HUES64 (cell line): ENCODE results near the gene FAM47E.

Experiments
- H3K27ac ChIP-seq: 2 replicates; pipeline ENCODE4 v1.7.0; 2013; ENCODE audit warnings: low read depth, low read length, inconsistent platforms
- H3K27me3 ChIP-seq: 2 replicates; pipeline ENCODE4 v1.6.1; 2013; ENCODE audit warnings: mild to moderate bottlenecking, low read length; ENCODE audit not compliant: insufficient read depth
- H3K36me3 ChIP-seq: 2 replicates; pipeline ENCODE4 v1.6.1; 2013; ENCODE audit warnings: mild to moderate bottlenecking, low read length; ENCODE audit not compliant: insufficient read depth
- H3K4me1 ChIP-seq: 2 replicates; pipeline ENCODE4 v1.6.1; 2013; ENCODE audit warnings: mild to moderate bottlenecking, low read length, moderate library complexity; ENCODE audit not compliant: insufficient read depth
- H3K4me3 ChIP-seq: 2 replicates; pipeline ENCODE4 v1.5.1; 2013; ENCODE audit warnings: mild to moderate bottlenecking, low read length, moderate library complexity
- H3K9ac ChIP-seq: 2 replicates; pipeline ENCODE4 v1.6.1; 2013; ENCODE audit warnings: mild to moderate bottlenecking, low read depth, low read length
- H3K9me3 ChIP-seq: 2 replicates; pipeline ENCODE4 v1.6.1; 2013; ENCODE audit warnings: low read depth, low read length; ENCODE audit not compliant: insufficient read depth
- WGBS: fragments of 150-250, 120-280 bp; methylation state at CpG from one replicate; pipeline ENCODE4 v1.1.7; 2013; ENCODE audit warnings: missing lambda C conversion rate; 5-methylcytosine and 5-hydroxymethylcytosine counted together

The FAM47E gene

DNA sequence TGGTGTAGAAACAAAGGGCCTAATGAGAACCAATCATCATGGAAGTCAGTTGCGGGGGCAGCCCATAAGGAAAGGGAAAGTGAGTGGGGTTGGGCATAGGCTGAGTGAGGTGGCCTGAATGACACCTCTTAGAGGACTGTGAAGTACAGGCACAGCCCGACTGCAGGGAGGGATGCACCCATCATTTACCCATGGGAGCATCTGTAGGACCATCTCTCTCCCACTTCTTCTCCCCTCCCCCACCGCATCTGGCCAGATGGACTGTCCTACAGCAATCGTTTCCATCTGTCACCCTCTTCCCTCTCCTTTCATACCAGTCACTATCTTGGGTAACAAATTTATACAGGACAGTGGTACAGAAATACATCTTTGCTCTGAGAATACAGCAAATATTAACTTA lies 59.2 kb downstream of the FAM47E start:
- Histone ChIP-seq H3K36me3 (peaks cover 16% of the 10 kb centered on the region; the same call in 1 of the 2 replicates), H3K9ac (no peak overlapping the region), H3K9me3 (no peaks in the 10 kb centered on the region), H3K4me1 (no peaks in the 10 kb centered on the region), H3K4me3 (no peak overlapping the region), H3K27ac (no peak overlapping the region), H3K27me3 (peaks cover 11% of the 10 kb centered on the region)
- WGBS, result 90% methylated on average over 4 of the region's 4 CpGs

DNA sequence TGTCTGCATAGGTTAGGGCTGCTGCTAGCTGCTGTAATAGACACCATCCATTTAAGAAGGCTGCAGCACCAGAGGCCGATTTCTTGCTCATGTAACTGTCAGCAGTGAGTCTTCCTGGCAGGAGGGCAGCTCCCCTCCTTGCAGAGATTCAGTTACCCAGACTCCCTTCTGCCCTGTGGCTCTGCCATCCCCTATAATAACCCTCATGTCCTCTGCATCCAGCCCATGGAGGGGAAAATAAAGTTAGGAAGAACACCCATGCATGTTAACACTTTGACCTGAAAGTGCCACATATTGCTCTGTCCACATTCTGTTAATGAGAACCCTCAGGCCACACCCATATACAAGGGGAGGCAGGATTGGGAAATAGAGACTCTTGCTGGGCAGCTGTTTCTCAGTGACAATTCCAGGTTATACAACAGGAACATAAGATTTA lies 60.4 kb downstream of the FAM47E start:
- Histone ChIP-seq H3K9me3 (no peaks in the 10 kb centered on the region), H3K27me3 (0 out of 2 replicates have a peak, but pooled peaks cover 4% of the 10 kb centered on the region), H3K4me3 (no peak overlapping the region), H3K9ac (no peak overlapping the region), H3K4me1 (no peaks in the 10 kb centered on the region), H3K27ac (no peak overlapping the region), H3K36me3 (peaks cover 16% of the 10 kb centered on the region; the same call in 1 of the 2 replicates)
- 60% methylated on average over 1 of the region's 1 CpG for WGBS

GRCh38 chr4:76312457-76312856 lies 60.9 kb downstream of the FAM47E start:
- Histone ChIP-seq H3K4me1 (no peaks in the 10 kb centered on the region), H3K27ac (no peak overlapping the region)
- WGBS, result 83% methylated on average over 1 of the region's 1 CpG

GRCh38 chr4:76313547-76313946 lies 62.0 kb downstream of the FAM47E start:
- no peak overlapping the region for H3K9ac ChIP-seq
- no peak overlapping the region for H3K27ac ChIP-seq
- H3K4me1 ChIP-seq, result no peaks in the 10 kb centered on the region
- no peaks in the 10 kb centered on the region for H3K9me3 ChIP-seq
- no peak overlapping the region for H3K4me3 ChIP-seq
- WGBS, result 100% methylated on average over 1 of the region's 2 CpGs
- peaks cover 16% of the 10 kb centered on the region; the same call in 1 of the 2 replicates for H3K36me3 ChIP-seq
- H3K27me3 ChIP-seq, result no peaks in the 10 kb centered on the region

More at GRCh38 chr4:76312457-76312856, 60.9 kb downstream of the FAM47E start:
- Histone ChIP-seq H3K9me3 (no peaks in the 10 kb centered on the region), H3K36me3 (peaks cover 16% of the 10 kb centered on the region; the same call in 1 of the 2 replicates), H3K4me3 (no peak overlapping the region), H3K9ac (no peak overlapping the region), H3K27me3 (0 out of 2 replicates have a peak, but pooled peaks cover 4% of the 10 kb centered on the region)

GRCh38 chr4:76315267-76315918 lies 63.9 kb downstream of the FAM47E start:
- Histone ChIP-seq H3K9ac (no peak overlapping the region), H3K4me3 (no peak overlapping the region), H3K9me3 (no peaks in the 10 kb centered on the region), H3K36me3 (peaks cover 1% of the 10 kb centered on the region; the same call in 1 of the 2 replicates), H3K4me1 (no peaks in the 10 kb centered on the region), H3K27ac (no peak overlapping the region), H3K27me3 (no peaks in the 10 kb centered on the region)
- WGBS, result 83% methylated on average over 7 of the region's 7 CpGs

DNA sequence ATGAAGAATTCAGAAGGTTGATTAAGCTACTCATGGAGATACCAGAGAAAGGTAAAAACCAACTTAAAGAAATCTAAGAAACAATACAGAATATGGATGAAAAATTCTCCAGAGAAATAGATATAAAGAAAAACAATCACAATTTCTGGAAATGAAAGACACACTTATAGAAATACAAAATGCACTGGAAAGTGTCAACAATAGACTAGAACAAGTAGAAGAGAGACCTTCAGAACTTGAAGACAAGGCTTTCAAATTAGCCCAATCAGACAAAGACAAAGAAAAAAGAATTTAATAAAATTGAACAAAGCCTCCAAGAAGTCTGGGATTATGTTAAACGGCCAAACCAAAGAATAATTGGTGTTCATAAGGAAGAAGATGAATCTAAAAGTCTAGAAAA lies 64.6 kb downstream of the FAM47E start:
- 80% methylated on average over 1 of the region's 1 CpG for WGBS
- H3K9me3 ChIP-seq, result no peaks in the 10 kb centered on the region
- H3K36me3 ChIP-seq, result no peaks in the 10 kb centered on the region
- no peak overlapping the region for H3K27ac ChIP-seq
- no peak overlapping the region for H3K9ac ChIP-seq
- no peaks in the 10 kb centered on the region for H3K4me1 ChIP-seq
- H3K4me3 ChIP-seq, result no peak overlapping the region
- H3K27me3 ChIP-seq, result no peaks in the 10 kb centered on the region

- H3K36me3 ChIP-seq, result no peaks in the 10 kb centered on the region
- no peak overlapping the region for H3K4me3 ChIP-seq
- no peaks in the 10 kb centered on the region for H3K4me1 ChIP-seq
- no peaks in the 10 kb centered on the region for H3K27me3 ChIP-seq
- no peak overlapping the region for H3K27ac ChIP-seq
- 100% methylated on average over 1 of the region's 3 CpGs for WGBS
- H3K9ac ChIP-seq, result no peak overlapping the region
- peaks cover 24% of the 10 kb centered on the region; the same call in 1 of the 2 replicates for H3K9me3 ChIP-seq
Measured at GRCh38 chr4:76322236-76322635, 70.7 kb downstream of the FAM47E start.

DNA sequence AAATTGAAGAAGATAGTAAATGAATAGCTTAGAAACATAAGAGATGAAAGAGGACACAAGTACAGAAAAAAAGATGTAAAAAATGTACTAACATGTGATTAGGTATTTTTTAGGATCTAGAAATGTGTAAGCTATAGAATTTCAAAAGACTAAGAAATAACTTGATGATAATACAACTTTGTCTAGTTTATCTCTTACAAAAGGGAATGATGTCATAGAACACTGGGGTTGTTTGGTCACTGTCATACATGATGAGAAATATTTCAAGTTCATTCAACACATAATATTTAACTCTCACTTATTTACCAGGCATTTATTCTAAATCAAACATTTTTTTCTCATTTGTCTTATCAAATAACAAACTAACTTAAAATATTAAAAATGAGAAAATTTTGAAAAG lies 73.6 kb downstream of the FAM47E start:
- no peak overlapping the region for H3K9ac ChIP-seq

DNA sequence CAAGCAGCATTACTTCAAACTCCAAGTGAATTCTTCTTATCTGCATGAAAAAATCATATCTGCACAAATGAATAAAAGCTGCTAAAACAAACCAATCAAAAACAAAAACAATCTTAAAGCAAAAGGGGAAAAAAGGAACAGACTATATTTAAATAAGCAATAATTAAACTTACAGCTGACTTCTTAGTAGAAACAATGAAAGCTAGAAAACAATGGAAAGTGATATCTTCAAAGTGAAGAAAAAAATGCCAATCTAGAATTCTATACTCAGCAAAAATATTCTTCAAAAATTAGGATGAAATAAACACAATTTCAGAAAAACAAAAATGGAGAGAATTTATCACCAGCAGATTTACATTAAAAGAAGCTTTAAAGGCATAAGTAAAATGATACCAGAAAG lies 75.0 kb downstream of the FAM47E start:
- Histone ChIP-seq H3K4me1 (no peaks in the 10 kb centered on the region), H3K9ac (no peak overlapping the region), H3K27me3 (no peaks in the 10 kb centered on the region), H3K36me3 (no peaks in the 10 kb centered on the region), H3K4me3 (no peak overlapping the region), H3K27ac (no peak overlapping the region), H3K9me3 (peaks cover 30% of the 10 kb centered on the region; the same call in 1 of the 2 replicates)

More for the DNA sequence above, 73.6 kb downstream of the FAM47E start:
- no peaks in the 10 kb centered on the region for H3K27me3 ChIP-seq
- H3K36me3 ChIP-seq, result no peaks in the 10 kb centered on the region
- no peak overlapping the region for H3K4me3 ChIP-seq
- peaks cover 30% of the 10 kb centered on the region; the same call in 1 of the 2 replicates for H3K9me3 ChIP-seq
- no peak overlapping the region for H3K27ac ChIP-seq
- H3K4me1 ChIP-seq, result no peaks in the 10 kb centered on the region
